Activated effector memory CD4-positive, alpha-beta T cell treated with anti-CD3 and anti-CD28 coated beads, Interleukin-2, amount 50 U/mL, for 16 hours (primary cell): Measurements from ENCODE around the gene GALNT12.

Experiments used
- DNase-seq: peaks from one replicate; pipeline ENCODE4 v3.0.0-alpha.2; 2020

GALNT12 gene

DNA sequence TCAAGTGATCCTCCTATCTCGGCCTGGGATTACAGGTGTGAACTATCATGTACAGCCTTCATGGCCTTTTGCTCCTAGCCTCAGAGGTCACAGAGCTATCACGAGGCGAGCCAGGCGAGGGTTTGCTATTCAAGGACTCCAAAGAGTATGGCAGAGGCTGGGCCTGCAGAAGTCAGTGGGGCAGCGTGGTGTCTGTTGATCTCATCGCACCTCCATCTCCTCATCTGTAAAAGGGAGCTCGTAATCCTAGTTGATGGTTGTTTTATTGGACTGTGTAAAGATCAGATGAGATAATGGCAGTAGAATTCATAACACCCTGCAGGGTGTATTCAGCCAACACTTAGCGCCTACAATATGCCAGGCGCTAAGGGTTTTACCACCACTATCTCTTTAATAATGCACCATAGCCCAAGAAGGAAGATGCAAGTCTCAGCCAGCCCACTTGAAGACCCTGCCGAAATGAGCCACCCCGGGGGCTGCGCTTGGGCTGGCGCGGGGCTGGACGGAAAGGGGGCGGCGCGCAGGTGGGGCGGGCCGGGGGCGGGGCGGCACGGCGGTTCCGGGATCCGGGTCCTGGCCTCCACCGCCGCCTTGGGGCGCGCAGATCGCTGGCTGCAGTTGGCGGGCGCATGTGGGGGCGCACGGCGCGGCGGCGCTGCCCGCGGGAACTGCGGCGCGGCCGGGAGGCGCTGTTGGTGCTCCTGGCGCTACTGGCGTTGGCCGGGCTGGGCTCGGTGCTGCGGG lies at the start of gene GALNT12:
TSS of gene GALNT12 (plus strand) at position 601 of the 744 bp plus-strand sequence. CDS start at position 630, 29 bp downstream.
- peak; percentile 81 for DNase-seq

GRCh38 chr9:98760231-98760630 lies 47.2 kb upstream of the GALNT12 start:
- no peak for DNase-seq

DNA sequence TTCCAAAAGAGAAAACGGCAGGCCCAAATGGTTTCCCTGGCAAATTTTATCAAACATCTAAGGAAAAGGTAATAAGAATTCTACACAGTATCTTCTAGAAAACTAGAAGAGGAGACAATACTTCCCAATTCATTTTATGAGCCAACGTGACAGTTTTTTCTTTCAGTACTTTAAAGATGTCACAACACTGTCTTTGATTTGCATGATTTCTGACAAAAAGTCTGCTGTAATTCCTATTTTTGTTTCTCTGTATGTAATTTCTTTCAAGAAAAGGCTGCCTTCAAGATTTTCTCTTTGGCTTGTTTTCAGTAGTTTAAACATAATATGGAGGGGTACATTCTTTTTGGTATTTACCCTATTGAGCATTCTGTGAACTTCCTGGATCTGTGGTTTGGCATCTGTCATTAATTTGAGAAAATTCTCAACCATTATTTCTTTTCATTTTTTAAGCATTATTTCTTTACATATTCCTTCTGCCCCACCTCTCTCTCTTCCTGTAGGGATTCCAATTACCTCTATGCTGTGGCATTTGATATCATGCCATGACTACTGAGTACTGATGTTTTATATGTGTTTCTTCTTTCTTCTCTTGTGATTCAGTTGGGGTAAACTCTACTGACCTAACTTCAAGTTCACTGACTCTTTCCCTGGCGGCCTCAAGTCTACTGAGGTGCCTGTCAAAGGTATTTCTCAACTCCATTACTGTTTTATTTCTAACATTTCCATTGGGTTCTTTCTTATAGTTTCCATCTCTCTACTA lies 43.3 kb upstream of the GALNT12 start:
- no peak for DNase-seq

- DNase-seq: no peak
These were observed 42.2 kb upstream of the GALNT12 start for GRCh38 chr9:98765256-98765655.

GRCh38 chr9:98766586-98766985 lies 40.9 kb upstream of the GALNT12 start:
- DNase-seq: no peak

GRCh38 chr9:98767196-98767595 lies 40.3 kb upstream of the GALNT12 start:
- DNase-seq: no peak

DNA sequence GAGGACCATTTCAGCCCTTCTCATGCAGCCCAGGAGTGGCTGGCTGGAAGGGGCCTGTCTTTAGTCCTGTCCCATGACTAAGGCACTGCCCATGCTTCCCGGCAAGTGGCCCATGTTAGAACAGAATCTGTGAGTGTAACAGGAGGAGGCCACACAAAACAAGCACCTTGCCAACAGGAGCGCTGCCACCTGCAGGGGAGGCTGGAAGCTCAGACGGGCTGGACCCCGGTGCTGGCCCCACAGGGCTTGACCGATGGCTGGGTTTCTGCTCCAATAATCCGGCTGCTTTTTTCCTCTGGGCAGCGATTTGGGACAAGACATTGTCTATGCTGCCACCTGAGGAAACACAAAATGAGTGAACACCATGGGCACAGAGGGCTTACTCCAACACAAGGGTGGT lies 39.6 kb upstream of the GALNT12 start:
- DNase-seq: no peak

- no peak for DNase-seq
These were observed 39.1 kb upstream of the GALNT12 start for GRCh38 chr9:98768344-98768743.

- no peak for DNase-seq
These were observed 36.8 kb upstream of the GALNT12 start for GRCh38 chr9:98770717-98771116.

DNA sequence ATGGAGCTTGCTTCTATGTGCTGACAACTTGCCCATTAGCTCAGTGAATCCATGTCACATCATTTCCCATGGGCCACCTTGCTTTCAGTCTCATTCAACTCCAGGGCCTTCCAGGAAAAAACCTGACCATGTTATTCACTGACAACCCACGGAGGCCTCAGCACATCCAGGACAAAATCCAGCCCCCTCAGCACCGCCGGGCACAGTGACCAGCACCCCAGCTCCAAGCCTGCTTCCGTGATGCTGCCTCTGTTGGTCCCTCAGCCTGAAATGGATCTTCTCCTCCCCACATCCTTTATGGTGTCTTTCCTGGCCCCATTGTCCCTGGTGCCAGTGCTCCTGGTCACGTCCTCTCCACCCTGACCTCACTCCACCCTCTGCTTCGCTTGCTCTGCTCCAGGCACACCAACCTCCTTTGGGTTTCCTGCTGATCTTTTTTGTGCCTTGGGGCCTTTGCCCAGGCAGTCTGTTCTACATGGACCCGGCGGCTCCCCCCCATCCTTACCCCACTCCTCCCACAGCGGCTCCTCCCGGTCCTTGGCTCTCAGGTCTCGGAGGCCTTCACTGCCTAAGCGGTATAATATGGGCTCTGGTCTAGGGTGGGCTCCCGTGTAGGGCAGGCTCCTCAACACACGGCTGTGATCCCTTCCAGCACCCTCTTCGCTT lies 36.1 kb upstream of the GALNT12 start:
- no peak for DNase-seq

GRCh38 chr9:98772364-98773155 lies 34.9 kb upstream of the GALNT12 start:
- no peak for DNase-seq

GRCh38 chr9:98773721-98774120 lies 33.7 kb upstream of the GALNT12 start:
- no peak for DNase-seq

GRCh38 chr9:98774746-98775145 lies 32.7 kb upstream of the GALNT12 start:
- DNase-seq: no peak

- no peak for DNase-seq
These were observed 31.5 kb upstream of the GALNT12 start for GRCh38 chr9:98775831-98776441.

GRCh38 chr9:98777618-98778017 lies 29.9 kb upstream of the GALNT12 start:
- DNase-seq: no peak

GRCh38 chr9:98778251-98778650 lies 29.2 kb upstream of the GALNT12 start:
- peak; percentile 39 for DNase-seq

DNA sequence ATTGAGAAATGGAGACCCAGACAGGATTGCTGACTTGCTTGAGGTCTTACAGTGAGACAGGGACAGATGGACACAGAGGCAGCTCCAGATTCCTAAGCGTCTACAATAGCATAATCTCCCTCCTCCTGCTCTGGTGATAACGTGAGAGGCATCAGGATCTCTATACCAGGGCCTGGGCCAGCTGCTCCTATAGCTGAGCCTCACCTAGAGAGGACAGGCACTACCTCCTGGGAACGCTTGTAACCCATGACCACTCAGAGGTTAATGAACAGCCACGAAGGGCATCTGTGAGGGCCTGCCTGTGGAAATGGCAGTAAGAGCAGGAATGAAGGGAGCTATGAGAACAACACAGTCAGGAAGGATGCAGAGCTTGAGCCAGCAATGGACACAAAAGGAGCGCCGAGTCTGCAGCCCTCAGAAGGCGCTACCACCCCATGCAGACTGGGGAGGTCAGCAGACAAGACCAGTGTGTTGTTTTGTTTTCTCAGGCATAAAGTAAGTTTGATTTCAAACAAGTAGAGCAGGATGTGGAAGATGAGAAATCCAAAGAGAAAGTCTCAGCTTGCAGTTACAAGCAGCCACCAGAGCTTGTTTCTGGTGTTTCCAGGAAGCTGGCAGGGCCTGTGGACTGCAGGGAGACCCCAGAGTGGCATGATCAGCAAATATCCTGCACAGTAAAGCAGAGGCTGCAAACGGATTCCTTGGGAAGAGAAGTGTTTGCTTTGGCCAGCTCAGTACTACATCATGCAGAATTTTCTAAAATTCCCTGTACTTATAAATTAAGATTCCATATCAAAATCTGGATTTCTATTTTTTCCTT lies 28.5 kb upstream of the GALNT12 start:
- peak; percentile 38 for DNase-seq

GRCh38 chr9:98780059-98780749 lies 27.3 kb upstream of the GALNT12 start:
- DNase-seq: peak; percentile 33

DNA sequence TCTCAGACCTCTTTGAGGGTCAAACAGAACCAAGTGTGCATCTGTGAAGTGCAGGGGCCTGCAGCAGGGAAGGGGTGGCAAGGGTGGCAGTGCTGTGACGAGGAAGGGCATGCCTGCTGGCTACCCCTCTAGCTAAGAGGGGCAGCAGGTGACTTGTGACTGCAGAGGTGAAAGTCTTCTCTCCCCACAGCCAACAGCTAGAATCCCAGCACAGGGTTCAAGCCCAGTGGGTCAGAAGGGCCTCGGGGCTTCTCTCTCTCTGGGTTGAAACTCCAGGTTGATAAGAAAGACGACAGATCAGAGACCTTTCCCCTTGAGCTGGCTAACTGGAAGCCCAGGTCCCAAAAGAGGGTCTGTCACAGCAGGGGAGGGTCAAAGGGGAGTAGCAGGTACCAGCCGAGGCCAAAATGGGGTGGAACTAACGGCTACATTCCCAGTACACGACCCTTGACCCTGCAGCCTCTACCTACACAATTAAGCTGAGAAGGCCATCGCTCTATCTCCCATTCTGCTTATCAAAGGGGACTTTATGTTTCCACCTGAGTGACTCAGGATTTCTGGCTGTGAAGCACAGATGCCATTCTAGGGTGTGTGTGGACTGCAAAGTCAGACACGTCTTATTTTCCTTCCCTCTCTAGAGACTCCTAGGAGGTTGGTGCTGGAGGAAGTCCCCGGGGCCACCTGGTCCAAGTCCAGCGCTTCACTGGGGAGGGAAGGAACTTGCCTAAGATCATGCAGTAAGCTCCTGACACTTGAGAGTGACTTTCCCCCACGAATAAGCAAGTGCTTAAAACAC lies 25.7 kb upstream of the GALNT12 start:
- peak; percentile 27 for DNase-seq
